NCI-H1694 treated with DMSO at 0.1 percent for 48 hours (cell line): ENCODE measurements around the gene RNF208.
"Not testable (repeated sequence)": the region's sequence is repeated elsewhere in the genome, so short reads cannot be mapped to it uniquely, and the experiment has no call there.

Experiments
- DNase-seq: peaks from one replicate; lab custom pipeline; 2025; lab: John Stamatoyannopoulos, UW

Gene RNF208

DNA sequence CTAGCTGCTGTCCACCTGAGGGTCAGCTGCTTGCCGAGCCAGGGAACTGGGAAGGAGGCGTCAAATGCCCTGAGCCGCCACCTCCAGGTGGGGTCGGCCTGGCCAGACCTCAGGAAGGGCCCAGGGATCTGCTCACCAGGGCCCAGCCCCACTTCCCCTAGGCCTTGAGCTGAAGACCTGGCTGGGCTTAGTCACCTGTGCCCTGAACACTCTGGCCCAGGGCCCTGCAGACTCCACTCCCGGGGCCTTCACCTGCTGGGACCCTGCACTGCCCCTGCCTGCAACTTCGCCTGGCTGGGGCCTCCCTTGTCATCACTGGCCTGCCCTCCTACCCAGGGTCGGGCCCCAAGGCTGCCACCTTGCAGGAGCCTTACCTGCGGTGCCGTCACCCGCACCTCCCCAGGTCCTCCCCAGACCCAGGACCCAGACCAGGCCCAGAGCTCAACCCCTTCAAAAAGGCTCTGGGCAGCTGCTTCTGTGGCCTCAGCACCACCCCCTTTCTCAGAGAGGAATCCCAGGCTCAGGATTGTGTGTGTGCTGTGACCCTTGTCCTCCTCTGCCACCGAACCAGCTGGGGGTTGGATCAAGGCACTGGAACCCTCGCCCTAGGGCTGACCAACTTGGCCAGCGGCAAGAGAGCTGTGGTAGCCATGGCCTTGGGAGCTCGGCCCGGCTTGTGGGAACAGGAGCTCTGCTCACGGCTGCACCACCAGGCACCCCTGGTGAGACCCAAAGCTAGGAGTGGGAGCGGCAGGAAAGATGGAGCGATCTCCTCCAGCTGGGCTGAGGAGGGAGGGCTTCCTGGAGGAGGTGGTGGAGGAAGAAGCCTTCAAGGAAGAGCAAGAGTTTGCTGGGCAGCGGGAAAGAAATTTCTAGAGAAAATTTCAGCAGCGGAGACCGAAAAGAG lies 31.9 kb upstream of the RNF208 start:
- DNase-seq, result no peak

DNA sequence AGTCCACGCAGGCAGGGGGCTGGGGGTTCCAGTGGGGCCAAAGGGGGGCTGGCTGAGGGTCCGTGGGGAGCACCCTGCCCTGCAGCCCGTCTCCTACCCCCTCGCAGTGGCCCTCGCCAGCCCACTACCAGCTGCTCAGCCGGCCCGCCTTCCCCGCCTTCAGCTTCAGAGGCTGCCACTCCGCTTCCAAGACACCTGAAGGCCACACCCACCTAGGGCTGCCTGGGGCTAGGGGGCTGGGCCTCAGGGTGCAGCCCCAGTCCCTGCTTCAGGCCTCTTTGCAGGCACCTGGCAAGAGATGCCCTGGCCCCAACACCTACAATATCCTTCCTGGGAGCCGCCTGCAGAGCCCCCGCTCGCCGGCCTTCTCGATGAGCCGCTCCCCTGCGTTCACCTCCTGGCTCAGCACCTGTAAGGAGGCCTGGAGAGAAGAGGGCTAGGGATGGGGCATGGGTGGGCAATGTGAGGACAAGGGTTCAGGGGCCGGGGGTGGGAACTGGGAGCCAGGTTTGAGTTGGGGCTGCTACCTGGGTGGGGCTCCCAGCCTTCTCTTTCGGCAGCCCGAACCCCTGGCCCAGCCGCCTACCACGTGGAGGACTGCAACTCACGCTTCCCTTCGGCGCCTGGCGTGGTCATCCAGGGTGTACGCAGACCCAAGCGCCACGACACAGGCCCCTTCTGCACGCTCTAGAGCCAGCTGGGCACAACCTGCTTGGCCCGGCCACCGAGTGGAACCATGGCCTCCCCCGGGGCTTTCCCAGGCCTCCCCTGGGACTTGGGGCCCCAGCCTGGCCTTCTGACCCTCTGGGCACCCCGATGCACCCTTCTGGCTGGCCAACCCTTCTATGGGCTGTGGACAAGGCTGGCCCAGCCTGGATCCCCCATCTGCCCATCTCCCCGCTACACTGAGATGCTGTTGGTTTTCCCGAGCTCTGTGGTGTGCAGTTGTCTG lies 30.8 kb upstream of the RNF208 start:
- no peak for DNase-seq

GRCh38 chr9:137251490-137252268 lies 29.6 kb upstream of the RNF208 start:
- no peak for DNase-seq

DNA sequence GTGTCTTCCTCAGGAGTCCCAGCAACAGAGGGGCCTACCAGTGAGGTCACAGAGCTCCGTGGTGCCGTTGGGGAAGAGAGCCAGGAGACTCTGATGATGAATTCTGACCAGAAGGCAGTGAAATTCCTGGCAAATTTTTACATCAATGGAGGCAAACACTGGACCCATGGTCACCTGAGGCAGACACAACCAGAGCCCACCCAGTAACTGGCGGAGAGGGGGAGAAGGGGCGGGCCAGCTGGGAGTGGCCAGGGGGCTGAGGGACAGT lies 29.1 kb upstream of the RNF208 start, which contains the start of gene STPG3:
TSS of gene STPG3 (plus strand) at position 93 of the 268 bp plus-strand sequence. CDS start at position 94, 1 bp downstream.
- no peak for DNase-seq

GRCh38 chr9:137250329-137251193 lies 28.5 kb upstream of the RNF208 start:
- DNase-seq, result no peak

- DNase-seq, result no peak
Observed at GRCh38 chr9:137247916-137248175, 25.8 kb upstream of the RNF208 start.

- no peak for DNase-seq
Observed at GRCh38 chr9:137247135-137247915, 25.3 kb upstream of the RNF208 start.

GRCh38 chr9:137245450-137246421 lies 23.7 kb upstream of the RNF208 start:
- peak; percentile 43 for DNase-seq

DNA sequence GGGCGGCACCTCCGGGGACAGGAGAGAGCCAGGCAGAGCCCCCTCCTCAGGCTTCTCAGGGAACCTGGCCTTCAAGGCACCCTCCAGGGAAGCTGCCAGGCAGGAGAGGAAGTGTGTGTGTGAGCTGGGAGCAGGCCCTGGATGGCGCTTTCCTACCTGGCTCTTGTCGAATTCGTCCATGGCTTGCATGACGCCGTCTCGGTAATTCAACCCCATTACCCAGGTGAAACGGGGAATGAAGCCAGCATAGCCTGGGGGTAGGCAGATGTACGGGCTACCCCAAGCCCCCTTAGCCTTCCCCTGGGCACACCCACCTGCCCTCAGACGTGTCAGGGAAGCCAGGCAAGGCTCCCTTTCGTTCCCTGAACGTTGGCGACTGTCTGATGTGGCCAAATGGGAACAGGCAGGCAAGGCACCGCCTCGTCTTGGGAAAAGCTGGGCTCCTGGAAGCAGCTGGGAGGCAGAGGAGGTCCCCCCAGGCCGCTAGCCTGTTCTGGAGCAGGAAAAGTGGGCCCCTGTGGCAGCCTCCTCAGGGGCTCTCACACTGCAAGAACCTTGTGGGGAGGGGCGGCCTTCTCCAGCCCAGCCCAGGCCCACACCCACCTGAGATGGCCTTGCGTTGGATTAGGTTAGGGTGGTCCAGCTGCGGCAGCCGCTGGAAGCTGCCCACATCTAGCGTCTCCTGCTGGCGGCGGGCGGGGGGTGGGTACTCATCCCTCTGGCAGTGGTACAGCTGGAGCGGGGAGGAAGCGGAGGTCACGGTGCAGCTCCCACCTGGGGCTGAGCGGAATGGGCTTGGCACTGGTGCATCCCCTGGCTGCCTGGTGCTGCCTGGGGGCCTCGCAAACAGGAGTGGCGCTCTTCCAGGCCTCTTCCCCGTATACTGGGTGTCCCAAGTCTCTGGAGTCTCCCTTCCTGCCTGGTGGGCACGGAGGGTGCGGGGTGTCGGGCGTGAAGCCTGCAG lies 22.7 kb upstream of the RNF208 start:
- no peak for DNase-seq

- DNase-seq, result no peak
Observed at GRCh38 chr9:137243626-137244485, 21.8 kb upstream of the RNF208 start.

DNA sequence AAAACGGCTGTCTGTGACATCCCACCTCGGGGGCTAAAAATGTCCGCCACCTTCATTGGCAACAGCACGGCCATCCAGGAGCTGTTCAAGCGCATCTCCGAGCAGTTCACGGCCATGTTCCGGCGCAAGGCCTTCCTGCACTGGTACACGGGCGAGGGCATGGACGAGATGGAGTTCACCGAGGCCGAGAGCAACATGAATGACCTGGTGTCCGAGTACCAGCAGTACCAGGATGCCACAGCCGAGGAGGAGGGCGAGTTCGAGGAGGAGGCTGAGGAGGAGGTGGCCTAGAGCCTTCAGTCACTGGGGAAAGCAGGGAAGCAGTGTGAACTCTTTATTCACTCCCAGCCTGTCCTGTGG lies 21.2 kb upstream of the RNF208 start:
- DNase-seq, result not testable (repeated sequence)

- DNase-seq, result no peak
Observed at GRCh38 chr9:137242269-137243203, 20.5 kb upstream of the RNF208 start.

- no peak for DNase-seq
Observed at GRCh38 chr9:137241490-137242268, 19.6 kb upstream of the RNF208 start.

GRCh38 chr9:137240841-137241489 lies 18.9 kb upstream of the RNF208 start, which contains the start of gene TUBB4B:
Gene TUBB4B (plus strand): TSS chr9:137241287. CDS start chr9:137241361, 74 bp downstream.
- peak; percentile 99 for DNase-seq
